ENCODE measurements around the gene CREBBP. TPM values are rescaled to one million over a fixed set of nuclear protein-coding genes. Genes with fewer than 3 reads are reported as not detected.

The CREBBP gene
- polyA plus RNA-seq, 2 of the 4 experiments (the other 2 are of a cell fraction), result 8.0 to 13.4 TPM

- FAIRE-seq (no peak), ATAC-seq (no peak), DNase-seq (ENCODE audit: low read depth in 1 of 2, low spot score in 1 of 2) (no peak)
- no peak overlapping the region for H3K27ac ChIP-seq
- H3K4me1 ChIP-seq, result no peaks in the 10 kb centered on the region
- H3K4me3 ChIP-seq, result no peak overlapping the region
- H3K9me3 ChIP-seq, result no peaks in the 10 kb centered on the region
- TF ChIP-seq CEBPB (IDR thresholded peaks at IDR 0.05) (no peak), HOXA7 (CRISPR knock-in tag; IDR thresholded peaks at IDR 0.05) (no peak), MAX (IDR thresholded peaks at IDR 0.05) (no peak), BCL3 (IDR thresholded peaks at IDR 0.05) (no peak), MAFK (IDR thresholded peaks at IDR 0.05; ENCODE audit: partially characterized antibody) (no peak), POLR2AphosphoS2 (conservative IDR thresholded peaks at IDR 0.05; ENCODE audit: low read length) (no peak), JUN (IDR thresholded peaks at IDR 0.05) (no peak), ZNF302 (CRISPR knock-in tag; IDR thresholded peaks at IDR 0.05) (no peak), HDAC2 (IDR thresholded peaks at IDR 0.05) (no peak), KDM1A (IDR thresholded peaks at IDR 0.05; ENCODE audit: low read depth) (no peak), FOSL2 (IDR thresholded peaks at IDR 0.05) (no peak), FOSL2 (CRISPR knock-in tag; IDR thresholded peaks at IDR 0.05) (no peak), NFE2L2 (conservative IDR thresholded peaks at IDR 0.05; ENCODE audit: low read length) (no peak), CBX2 (IDR thresholded peaks at IDR 0.05; ENCODE audit: borderline replicate concordance, low read depth) (no peak), NPAS2 (CRISPR knock-in tag; IDR thresholded peaks at IDR 0.05; ENCODE audit: borderline replicate concordance) (no peak), TFCP2L1 (CRISPR knock-in tag; IDR thresholded peaks at IDR 0.05) (no peak), ZSCAN20 (CRISPR knock-in tag; IDR thresholded peaks at IDR 0.05) (no peak), HOXB5 (CRISPR knock-in tag; IDR thresholded peaks at IDR 0.05) (no peak), ATOH8 (CRISPR knock-in tag; IDR thresholded peaks at IDR 0.05; ENCODE audit: low read depth) (no peak), ZC3H11A (IDR thresholded peaks at IDR 0.05) (no peak)
- 92% methylated on average over 15 of the region's 15 CpGs for WGBS (ENCODE audit: missing lambda C conversion rate)
- ChIA-PET CTCF (no interaction called here), POLR2A (no interaction called here)
- H3K4me2 ChIP-seq, result no peak overlapping the region
Measured at GRCh38 chr16:3752984-3753383, 127.5 kb downstream of the CREBBP start.

- CTCF ChIA-PET, result interaction anchor here (0.6 to 0.7 kb wide), 3 partner anchors 12 to 396 kb away, joined by 3 to 4 read pairs (median 3); no protein-coding TSS in a partner anchor
- H3K9me3 ChIP-seq, result no peaks in the 10 kb centered on the region
- H3K4me3 ChIP-seq, result no peak overlapping the region
- POLR2A ChIA-PET, result no interaction called here
- WGBS (ENCODE audit: missing lambda C conversion rate), result 94% methylated on average over 8 of the region's 8 CpGs
- H3K27ac ChIP-seq, result no peak overlapping the region
- no peaks in the 10 kb centered on the region for H3K4me1 ChIP-seq
- H3K4me2 ChIP-seq, result no peak overlapping the region
- no peak for DNase-seq (ENCODE audit: low read depth in 1 of 2, low spot score in 1 of 2)
- ATAC-seq, result no peak
- no peak for FAIRE-seq
- TF ChIP-seq FOSB (CRISPR knock-in tag; IDR thresholded peaks at IDR 0.05), result no peak
- TF ChIP-seq POLR2A (IDR thresholded peaks at IDR 0.05; ENCODE audit: low read length), result no peak
- no peak for TF ChIP-seq RNF2 (IDR thresholded peaks at IDR 0.05; ENCODE audit: borderline replicate concordance, low read depth)
- TF ChIP-seq MYC (IDR thresholded peaks at IDR 0.05; ENCODE audit: borderline replicate concordance, low read length), result no peak
- no peak for TF ChIP-seq RCOR1 (IDR thresholded peaks at IDR 0.05; ENCODE audit: low read depth, low read length)
- no peak for TF ChIP-seq MAX (IDR thresholded peaks at IDR 0.05)
- no peak for TF ChIP-seq EHMT2 (IDR thresholded peaks at IDR 0.05; ENCODE audit: low read depth)
- TF ChIP-seq SMC3 (IDR thresholded peaks at IDR 0.05), result no peak
- no peak for TF ChIP-seq REST (IDR thresholded peaks at IDR 0.05)
- TF ChIP-seq BHLHE40 (IDR thresholded peaks at IDR 0.05; ENCODE audit: low read depth, low read length), result no peak
- TF ChIP-seq RARB (CRISPR knock-in tag; IDR thresholded peaks at IDR 0.05), result no peak
- no peak for TF ChIP-seq CBX2 (IDR thresholded peaks at IDR 0.05; ENCODE audit: borderline replicate concordance, low read depth)
- TF ChIP-seq KDM1A (IDR thresholded peaks at IDR 0.05; ENCODE audit: low read depth), result no peak
Measured at GRCh38 chr16:3751878-3752277, 128.6 kb downstream of the CREBBP start.

All from A549 (cell line).